ENCODE results near the gene TMEM8B.
A peak's percentile ranks its signal among the peaks of the same experiment; 100 is the strongest.

TMEM8B gene

GRCh38 chr9:35798658-35799374 is 30.2 kb upstream of the TMEM8B start:
- H3K27ac Mint-ChIP-seq: no peak overlapping the region
- peak; percentile 63 for DNase-seq (ENCODE audit: low spot score)
- H3K4me3 Mint-ChIP-seq: no peak overlapping the region

GRCh38 chr9:35800530-35800929 is 28.5 kb upstream of the TMEM8B start:
- Mint-ChIP-seq H3K4me3 (no peak overlapping the region), H3K27ac (no peak overlapping the region), H3K4me1 (ENCODE audit: low read depth) (peaks cover 14% of the 10 kb centered on the region), H3K9me3 (no peaks in the 10 kb centered on the region), H3K36me3 (ENCODE audit: low read depth) (peaks cover 15% of the 10 kb centered on the region), H3K27me3 (ENCODE audit: low read depth) (no peaks in the 10 kb centered on the region)
- no peak for DNase-seq (ENCODE audit: low spot score)

More at GRCh38 chr9:35798658-35799374, 30.2 kb upstream of the TMEM8B start:
- H3K27me3 Mint-ChIP-seq (ENCODE audit: low read depth): no peaks in the 10 kb centered on the region
- H3K9me3 Mint-ChIP-seq: no peaks in the 10 kb centered on the region
- peaks cover 11% of the 10 kb centered on the region for H3K36me3 Mint-ChIP-seq (ENCODE audit: low read depth)
- peaks cover 23% of the 10 kb centered on the region for H3K4me1 Mint-ChIP-seq (ENCODE audit: low read depth)

GRCh38 chr9:35801328-35802128 is 27.5 kb upstream of the TMEM8B start:
- H3K27me3 Mint-ChIP-seq (ENCODE audit: low read depth): no peaks in the 10 kb centered on the region
- H3K27ac Mint-ChIP-seq: no peak overlapping the region
- H3K9me3 Mint-ChIP-seq: no peaks in the 10 kb centered on the region
- no peak for DNase-seq (ENCODE audit: low spot score)
- peaks cover 17% of the 10 kb centered on the region for H3K36me3 Mint-ChIP-seq (ENCODE audit: low read depth)
- H3K4me1 Mint-ChIP-seq (ENCODE audit: low read depth): peaks cover 11% of the 10 kb centered on the region
- no peak overlapping the region for H3K4me3 Mint-ChIP-seq

- no peak for DNase-seq (ENCODE audit: low spot score)
- Mint-ChIP-seq H3K9me3 (no peaks in the 10 kb centered on the region), H3K27ac (no peak overlapping the region), H3K4me3 (no peak overlapping the region), H3K4me1 (ENCODE audit: low read depth) (peaks cover 2% of the 10 kb centered on the region), H3K36me3 (ENCODE audit: low read depth) (peaks cover 24% of the 10 kb centered on the region), H3K27me3 (ENCODE audit: low read depth) (no peaks in the 10 kb centered on the region)
These were observed 22.9 kb upstream of the TMEM8B start for GRCh38 chr9:35806101-35806500.

- peaks cover 21% of the 10 kb centered on the region for H3K36me3 Mint-ChIP-seq (ENCODE audit: low read depth)
- no peak overlapping the region for H3K27ac Mint-ChIP-seq
- H3K27me3 Mint-ChIP-seq (ENCODE audit: low read depth): no peaks in the 10 kb centered on the region
- H3K4me1 Mint-ChIP-seq (ENCODE audit: low read depth): peaks cover 16% of the 10 kb centered on the region
- H3K4me3 Mint-ChIP-seq: no peak overlapping the region
- DNase-seq (ENCODE audit: low spot score): no peak
- no peaks in the 10 kb centered on the region for H3K9me3 Mint-ChIP-seq
These were observed 20.6 kb upstream of the TMEM8B start for GRCh38 chr9:35808433-35808832.

- H3K4me1 Mint-ChIP-seq (ENCODE audit: low read depth): peaks cover 20% of the 10 kb centered on the region
- no peak for DNase-seq (ENCODE audit: low spot score)
- no peak overlapping the region for H3K27ac Mint-ChIP-seq
- peaks cover 18% of the 10 kb centered on the region for H3K36me3 Mint-ChIP-seq (ENCODE audit: low read depth)
- H3K9me3 Mint-ChIP-seq: no peaks in the 10 kb centered on the region
- no peak overlapping the region for H3K4me3 Mint-ChIP-seq
- H3K27me3 Mint-ChIP-seq (ENCODE audit: low read depth): no peaks in the 10 kb centered on the region
These were observed 18.9 kb upstream of the TMEM8B start for GRCh38 chr9:35810122-35810521.

DNA sequence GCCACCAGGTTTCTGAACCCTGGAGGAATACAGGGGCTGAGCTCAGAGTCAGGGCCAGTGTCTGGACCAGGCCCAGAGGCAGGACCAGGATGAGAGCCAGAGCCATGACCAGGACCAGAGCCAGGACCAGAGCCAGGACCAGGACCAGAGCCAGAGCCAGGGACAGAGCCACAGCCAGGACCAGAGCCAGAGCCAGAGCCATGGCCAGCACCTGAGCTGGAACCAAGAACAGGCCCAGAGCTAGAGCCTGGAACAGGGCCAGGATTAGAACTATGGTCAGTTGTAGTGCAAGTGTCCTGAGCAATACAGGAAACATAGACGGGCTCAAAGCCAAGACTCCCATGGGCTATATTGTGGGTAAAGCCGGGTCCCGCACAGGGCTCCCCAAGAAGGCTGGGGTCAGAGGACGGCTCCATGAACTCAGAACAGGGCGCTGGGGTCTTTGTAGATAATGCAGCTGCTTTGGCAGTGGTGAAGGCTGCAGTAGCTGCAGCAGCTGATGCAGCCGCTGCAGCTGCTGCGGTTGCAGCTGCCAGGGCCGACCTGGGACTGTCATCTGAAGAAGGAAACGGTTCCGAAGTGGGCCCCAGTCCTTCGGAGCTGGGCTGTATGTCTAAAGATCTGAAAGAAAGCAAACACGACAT is 17.5 kb upstream of the TMEM8B start:
- peak overlapping the region; percentile 81 for H3K4me3 Mint-ChIP-seq
- H3K27ac Mint-ChIP-seq: peak overlapping the region; percentile 85
- no peaks in the 10 kb centered on the region for H3K9me3 Mint-ChIP-seq
- no peak for DNase-seq (ENCODE audit: low spot score)
- H3K36me3 Mint-ChIP-seq (ENCODE audit: low read depth): peaks cover 18% of the 10 kb centered on the region
- H3K27me3 Mint-ChIP-seq (ENCODE audit: low read depth): no peaks in the 10 kb centered on the region
- H3K4me1 Mint-ChIP-seq (ENCODE audit: low read depth): peaks cover 24% of the 10 kb centered on the region

GRCh38 chr9:35812025-35812602 is 16.9 kb upstream of the TMEM8B start, which contains the start of gene SPAG8:
TSS of gene SPAG8 (minus strand) at chr9:35812262. CDS start at chr9:35812147, 115 bp downstream.
- Mint-ChIP-seq H3K27ac (peak within 1 kb of the TSS; percentile 85), H3K4me1 (ENCODE audit: low read depth) (peaks cover 24% of the 10 kb centered on the region), H3K4me3 (peak within 1 kb of the TSS; percentile 81), H3K36me3 (ENCODE audit: low read depth) (peaks cover 14% of the 10 kb centered on the region), H3K27me3 (ENCODE audit: low read depth) (no peaks in the 10 kb centered on the region), H3K9me3 (no peaks in the 10 kb centered on the region)
- peak; percentile 95 for DNase-seq (ENCODE audit: low spot score)

DNA sequence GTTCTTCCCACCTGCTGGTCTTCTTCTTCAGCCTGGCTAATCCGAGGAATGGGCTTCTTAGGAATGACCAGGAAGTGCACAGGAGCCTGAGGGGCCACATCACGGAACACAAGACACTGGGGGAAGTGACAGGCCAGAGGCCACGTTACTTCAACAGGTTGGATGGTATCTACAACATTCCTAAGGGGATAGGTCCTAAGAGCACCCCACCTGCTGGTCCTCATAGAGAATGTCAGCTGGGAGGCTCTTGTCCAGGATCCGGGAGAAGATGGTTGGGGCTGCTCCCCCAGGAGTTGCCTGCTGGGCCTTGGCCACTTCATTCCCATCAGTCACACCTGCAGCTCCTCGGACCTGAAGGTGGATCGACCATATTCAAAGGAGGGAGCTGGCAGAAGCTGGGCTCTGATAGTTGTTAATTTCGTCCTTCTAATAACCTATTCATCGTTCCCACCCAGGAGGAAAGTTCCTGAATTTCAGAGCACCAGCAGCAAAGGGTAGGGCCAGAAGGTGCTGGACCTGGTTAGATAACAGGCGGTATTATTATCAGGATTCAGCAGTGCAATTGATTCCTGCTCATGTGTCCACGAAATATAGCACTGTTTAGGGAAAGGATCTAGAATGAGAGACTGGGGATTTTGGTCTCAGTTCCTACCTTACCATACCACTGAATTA is 15.5 kb upstream of the TMEM8B start:
- peak overlapping the region; percentile 94 for H3K4me3 Mint-ChIP-seq
- H3K4me1 Mint-ChIP-seq (ENCODE audit: low read depth): peaks cover 24% of the 10 kb centered on the region
- H3K9me3 Mint-ChIP-seq: no peaks in the 10 kb centered on the region
- peaks cover 4% of the 10 kb centered on the region for H3K27me3 Mint-ChIP-seq (ENCODE audit: low read depth)
- no peak for DNase-seq (ENCODE audit: low spot score)
- H3K36me3 Mint-ChIP-seq (ENCODE audit: low read depth): peaks cover 14% of the 10 kb centered on the region
- H3K27ac Mint-ChIP-seq: peak overlapping the region; percentile 85

DNA sequence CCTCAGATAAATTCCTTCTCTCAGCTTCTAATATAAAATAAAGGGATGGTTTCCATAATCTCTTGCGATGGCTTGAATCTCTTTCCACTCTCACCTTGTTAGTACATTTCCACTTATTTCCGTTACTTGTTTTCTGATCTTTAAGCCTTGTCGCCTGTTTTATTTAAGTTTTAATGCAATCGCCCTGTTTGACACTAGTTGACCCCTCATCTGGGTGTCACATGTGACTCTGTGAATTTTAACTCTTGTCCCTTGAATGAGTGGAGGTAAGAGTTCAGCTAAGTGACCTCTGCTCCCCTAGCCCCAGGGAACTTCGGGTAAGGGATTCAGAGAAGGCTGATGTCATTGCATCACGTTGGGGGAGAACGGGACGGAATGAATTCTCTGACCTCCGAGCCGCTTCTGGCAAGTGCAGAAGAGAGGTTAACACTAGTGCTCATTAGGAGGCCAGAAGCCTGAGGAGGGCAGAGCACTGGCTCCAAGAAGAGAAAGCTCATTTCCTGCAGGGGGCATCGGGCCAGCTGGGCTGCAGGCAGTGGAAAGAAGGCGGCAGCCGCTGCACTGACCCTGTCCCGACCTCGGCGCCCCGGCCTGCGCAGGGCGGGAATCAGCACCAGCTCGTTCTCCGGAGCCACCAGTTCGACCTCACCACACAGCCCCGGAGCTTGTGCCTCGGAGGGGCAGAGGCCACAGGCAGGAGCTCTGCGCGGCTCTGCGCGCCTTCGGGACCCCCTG is 14.8 kb upstream of the TMEM8B start:
- Mint-ChIP-seq H3K27ac (peak overlapping the region; percentile 91), H3K4me3 (peak overlapping the region; percentile 94), H3K9me3 (no peaks in the 10 kb centered on the region), H3K27me3 (ENCODE audit: low read depth) (peaks cover 4% of the 10 kb centered on the region), H3K4me1 (ENCODE audit: low read depth) (peaks cover 24% of the 10 kb centered on the region), H3K36me3 (ENCODE audit: low read depth) (peaks cover 12% of the 10 kb centered on the region)
- peak; percentile 51 for DNase-seq (ENCODE audit: low spot score)

DNA sequence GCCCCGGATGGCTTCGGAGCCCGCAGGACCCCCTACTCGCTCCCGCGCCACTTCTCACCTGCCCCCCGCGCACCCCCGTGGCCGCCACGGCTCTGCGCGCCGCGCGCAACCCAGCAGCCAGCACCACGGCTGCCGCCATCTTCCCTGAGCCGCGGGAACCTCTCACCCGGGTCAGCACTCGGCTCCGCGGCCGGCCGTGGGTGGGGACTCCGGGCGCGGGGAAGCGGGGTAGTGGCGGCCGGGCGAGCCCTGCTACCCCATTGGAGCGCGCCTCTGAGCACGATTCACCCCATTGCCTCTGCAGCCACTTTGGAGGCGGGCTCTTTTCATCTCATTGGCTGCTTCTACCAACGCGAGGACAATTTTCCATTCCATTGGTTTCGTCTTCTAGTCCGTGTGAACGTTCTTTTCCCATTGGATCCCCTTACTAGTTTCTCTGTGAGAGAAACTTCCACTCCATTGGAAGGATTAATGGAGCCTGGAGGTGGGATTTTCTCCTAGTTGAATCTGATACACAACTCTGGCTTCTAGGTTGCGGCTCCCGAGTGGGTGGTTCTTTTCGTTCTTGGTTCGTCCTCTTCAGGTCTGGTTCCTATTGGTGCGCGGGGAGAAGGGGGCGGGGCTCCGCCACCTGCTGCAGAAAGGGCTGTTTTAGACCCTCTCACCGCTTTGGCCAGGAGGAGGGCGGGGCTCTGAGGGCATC is 14.0 kb upstream of the TMEM8B start, which contains the start of gene HINT2:
Gene HINT2, minus strand, starts transcription at position 202 of the 703 bp plus-strand sequence. Its CDS starts 63 bp downstream, at position 139.
- Mint-ChIP-seq H3K4me3 (peak within 1 kb of the TSS; percentile 94), H3K9me3 (no peaks in the 10 kb centered on the region), H3K36me3 (ENCODE audit: low read depth) (peaks cover 6% of the 10 kb centered on the region), H3K27me3 (ENCODE audit: low read depth) (peaks cover 4% of the 10 kb centered on the region), H3K27ac (peak within 1 kb of the TSS; percentile 95), H3K4me1 (ENCODE audit: low read depth) (peaks cover 24% of the 10 kb centered on the region)
- DNase-seq (ENCODE audit: low spot score): peak; percentile 98

GRCh38 chr9:35816708-35817107 is 12.3 kb upstream of the TMEM8B start:
- DNase-seq (ENCODE audit: low spot score): no peak
- peaks cover 23% of the 10 kb centered on the region for H3K4me1 Mint-ChIP-seq (ENCODE audit: low read depth)
- H3K9me3 Mint-ChIP-seq: no peaks in the 10 kb centered on the region
- H3K27ac Mint-ChIP-seq: no peak overlapping the region
- H3K4me3 Mint-ChIP-seq: no peak overlapping the region
- H3K27me3 Mint-ChIP-seq (ENCODE audit: low read depth): peaks cover 4% of the 10 kb centered on the region
- H3K36me3 Mint-ChIP-seq (ENCODE audit: low read depth): peaks cover 6% of the 10 kb centered on the region
